HepG2 (cell line): Measurements from ENCODE around the gene ENKUR. TPM values are rescaled to one million over a fixed set of nuclear protein-coding genes. Genes with fewer than 3 reads are reported as not detected.

ENCODE experiments used
- BCL6 ChIP-seq: IDR thresholded peaks from 2 replicates; pipeline ENCODE4 v1.6.1; 2016; ENCODE audit warnings: missing genetic modification reagents, missing compliant biosample characterization
- CHD4 ChIP-seq: fragments of 200-600 bp; sonication (generic); IDR thresholded peaks from 2 replicates; pipeline ENCODE4 v1.7.0; 2017; ENCODE audit warnings: mild to moderate bottlenecking, low read length, borderline replicate concordance
- GTF2F1 ChIP-seq: fragments of 150-350 bp; IDR thresholded peaks from 2 replicates; pipeline ENCODE4 v1.6.1; 2014; ENCODE audit warnings: low read length
- MED1 ChIP-seq: sonication (generic); formaldehyde crosslinking; IDR thresholded peaks from 2 replicates; pipeline ENCODE4 v1.4.0; 2020; ENCODE audit warnings: missing genetic modification reagents
- MED8 ChIP-seq: sonication (generic); formaldehyde crosslinking; IDR thresholded peaks from 2 replicates; pipeline ENCODE4 v1.8.1; 2023; ENCODE audit warnings: mild to moderate bottlenecking, missing genetic modification reagents; ENCODE audit not compliant: insufficient replicate concordance
- MTF1 ChIP-seq: sonication (generic); formaldehyde crosslinking; IDR thresholded peaks from 2 replicates; pipeline ENCODE4 v1.5.0; 2020; ENCODE audit warnings: missing genetic modification reagents
- NFKBIZ ChIP-seq: IDR thresholded peaks from 2 replicates; pipeline ENCODE4 v1.6.1; 2018; ENCODE audit warnings: missing genetic modification reagents, missing compliant biosample characterization
- RNF2 ChIP-seq: fragments of 450-650 bp; conservative IDR thresholded peaks from 2 replicates; pipeline ENCODE4 v1.6.1; 2016; ENCODE audit warnings: low read depth
- SKI ChIP-seq: fragments of 450-650 bp; IDR thresholded peaks from one replicate; pipeline ENCODE4 v1.6.1; 2018; ENCODE audit warnings: mild to moderate bottlenecking; ENCODE audit not compliant: partially characterized antibody
- ZFY ChIP-seq: sonication (generic); formaldehyde crosslinking; IDR thresholded peaks from 2 replicates; pipeline ENCODE4 v1.4.0; 2020; ENCODE audit warnings: missing genetic modification reagents
- ZNF10 ChIP-seq: sonication (generic); formaldehyde crosslinking; IDR thresholded peaks from 2 replicates; pipeline ENCODE4 v1.4.0; 2020; ENCODE audit warnings: mild to moderate bottlenecking, low read depth, missing genetic modification reagents, borderline replicate concordance
- ZNF121 ChIP-seq: sonication (generic); formaldehyde crosslinking; IDR thresholded peaks from 2 replicates; pipeline ENCODE4 v1.5.0; 2020; ENCODE audit warnings: mild to moderate bottlenecking, missing genetic modification reagents
- polyA plus RNA-seq, 8 experiments: library from polyadenylated mRNA; depleted of rRNA in 3 of 8; stranded (reverse) in 7 of 8; unstranded in 1 of 8; fragments of >200 nt; fragmentation: Illumina TruSeq in 4 of 8; extraction: Trizol in 4 of 8; gene quantifications; 2 replicates each; pipeline versions ENCODE4 v1.2.1 to v1.2.3, GENCODE V29; 2011 to 2016; ENCODE audit warnings: low read depth in 4 of 8, missing spikeins in 1 of 8, mixed read lengths in 1 of 8; ENCODE audit not compliant: insufficient read depth in 1 of 8
- total RNA-seq, 5 experiments: library from RNA; depleted of rRNA; stranded (reverse); fragments of >200 nt; fragmentation: Illumina TruSeq; extraction: Trizol; gene quantifications; 2 replicates each; pipeline ENCODE4 v1.2.3, GENCODE V29; 2016; ENCODE audit warnings: low read depth in 1 of 5
- TF ChIP-seq, protein P1 (sequence below): IDR thresholded peaks from 2 replicates; pipeline ENCODE4 v1.6.1; 2018; ENCODE audit warnings: missing genetic modification reagents
- TF ChIP-seq, protein P2 (sequence below): fragments of 450-650 bp; IDR thresholded peaks from 2 replicates; pipeline ENCODE4 v1.6.1; 2017
- TF ChIP-seq, protein P3 (sequence below): sonication (generic); formaldehyde crosslinking; IDR thresholded peaks from 2 replicates; pipeline ENCODE4 v1.9.0; 2021; ENCODE audit warnings: missing genetic modification reagents, borderline replicate concordance
- TF ChIP-seq, protein P4 (sequence below): sonication (generic); formaldehyde crosslinking; IDR thresholded peaks from 2 replicates; pipeline ENCODE4 v1.5.1; 2020; ENCODE audit warnings: mild to moderate bottlenecking, missing genetic modification reagents, moderate library complexity
- TF ChIP-seq, protein P5 (sequence below): sonication (generic); formaldehyde crosslinking; IDR thresholded peaks from 2 replicates; pipeline ENCODE4 v1.9.0; 2022; ENCODE audit warnings: missing genetic modification reagents, mild to moderate bottlenecking, borderline replicate concordance
- TF ChIP-seq, protein P6 (sequence below): sonication (generic); formaldehyde crosslinking; IDR thresholded peaks from 2 replicates; pipeline ENCODE4 v1.4.0; 2020; ENCODE audit warnings: missing genetic modification reagents
- TF ChIP-seq, protein P7 (sequence below): sonication (generic); formaldehyde crosslinking; IDR thresholded peaks from 2 replicates; pipeline ENCODE4 v1.8.1; 2022; ENCODE audit warnings: mild to moderate bottlenecking, missing genetic modification reagents

ENKUR gene
- total and polyA plus RNA-seq, 2 of the 13 experiments (the other 11 are each of a cell fraction or from before 2014, with no cell fraction given): 0.15 TPM

DNA sequence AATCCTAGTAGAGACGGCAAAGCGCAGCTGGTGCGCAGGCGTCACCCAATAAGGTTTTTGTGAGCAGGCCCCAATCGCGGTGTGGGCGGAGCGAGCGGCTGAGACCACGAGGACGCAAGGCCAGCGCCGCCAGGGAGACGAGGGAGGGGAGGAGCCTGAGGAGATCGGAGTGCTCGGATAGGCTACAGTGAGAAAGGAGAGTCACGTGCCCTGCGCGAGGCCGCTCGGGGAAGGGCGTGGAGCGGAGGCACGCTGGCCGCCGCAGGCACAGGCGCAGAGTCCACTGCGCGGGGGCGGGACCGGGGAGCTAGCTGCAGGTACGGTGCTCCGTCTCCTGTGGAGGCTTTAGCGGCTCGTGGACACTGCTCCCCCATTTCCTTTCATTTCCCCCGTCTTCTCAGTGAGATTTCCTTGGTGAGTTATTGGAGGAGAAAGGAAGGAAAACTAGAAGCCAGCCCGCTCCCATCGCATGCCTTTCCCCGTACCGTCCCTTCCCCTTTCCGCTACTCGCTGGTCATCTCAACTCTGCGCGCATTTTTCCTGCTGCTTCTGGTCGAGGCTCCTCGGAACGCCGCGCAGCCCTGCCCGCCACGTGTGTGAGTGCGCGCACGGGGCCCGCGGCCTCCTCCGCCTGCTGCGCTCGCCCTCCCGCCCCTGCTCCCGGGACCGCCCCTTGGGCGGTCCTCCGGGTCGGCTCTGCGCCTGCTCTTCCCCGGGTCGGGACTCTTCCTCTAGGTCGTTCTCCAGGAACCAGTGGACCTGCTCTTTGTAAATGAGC lies 607 bp upstream of the ENKUR start, which contains the start of gene THNSL1 (continued):
- TF ChIP-seq, protein P1, sequence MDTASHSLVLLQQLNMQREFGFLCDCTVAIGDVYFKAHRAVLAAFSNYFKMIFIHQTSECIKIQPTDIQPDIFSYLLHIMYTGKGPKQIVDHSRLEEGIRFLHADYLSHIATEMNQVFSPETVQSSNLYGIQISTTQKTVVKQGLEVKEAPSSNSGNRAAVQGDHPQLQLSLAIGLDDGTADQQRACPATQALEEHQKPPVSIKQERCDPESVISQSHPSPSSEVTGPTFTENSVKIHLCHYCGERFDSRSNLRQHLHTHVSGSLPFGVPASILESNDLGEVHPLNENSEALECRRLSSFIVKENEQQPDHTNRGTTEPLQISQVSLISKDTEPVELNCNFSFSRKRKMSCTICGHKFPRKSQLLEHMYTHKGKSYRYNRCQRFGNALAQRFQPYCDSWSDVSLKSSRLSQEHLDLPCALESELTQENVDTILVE (CRISPR knock-in tag): peak; percentile 76; the same call in 1 of the 2 replicates
- TF ChIP-seq, protein P2, sequence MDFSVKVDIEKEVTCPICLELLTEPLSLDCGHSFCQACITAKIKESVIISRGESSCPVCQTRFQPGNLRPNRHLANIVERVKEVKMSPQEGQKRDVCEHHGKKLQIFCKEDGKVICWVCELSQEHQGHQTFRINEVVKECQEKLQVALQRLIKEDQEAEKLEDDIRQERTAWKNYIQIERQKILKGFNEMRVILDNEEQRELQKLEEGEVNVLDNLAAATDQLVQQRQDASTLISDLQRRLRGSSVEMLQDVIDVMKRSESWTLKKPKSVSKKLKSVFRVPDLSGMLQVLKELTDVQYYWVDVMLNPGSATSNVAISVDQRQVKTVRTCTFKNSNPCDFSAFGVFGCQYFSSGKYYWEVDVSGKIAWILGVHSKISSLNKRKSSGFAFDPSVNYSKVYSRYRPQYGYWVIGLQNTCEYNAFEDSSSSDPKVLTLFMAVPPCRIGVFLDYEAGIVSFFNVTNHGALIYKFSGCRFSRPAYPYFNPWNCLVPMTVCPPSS: no peak
- TF ChIP-seq MTF1 (CRISPR knock-in tag): peak; percentile 94
- TF ChIP-seq MED8 (CRISPR knock-in tag): no peak
- TF ChIP-seq, protein P3, sequence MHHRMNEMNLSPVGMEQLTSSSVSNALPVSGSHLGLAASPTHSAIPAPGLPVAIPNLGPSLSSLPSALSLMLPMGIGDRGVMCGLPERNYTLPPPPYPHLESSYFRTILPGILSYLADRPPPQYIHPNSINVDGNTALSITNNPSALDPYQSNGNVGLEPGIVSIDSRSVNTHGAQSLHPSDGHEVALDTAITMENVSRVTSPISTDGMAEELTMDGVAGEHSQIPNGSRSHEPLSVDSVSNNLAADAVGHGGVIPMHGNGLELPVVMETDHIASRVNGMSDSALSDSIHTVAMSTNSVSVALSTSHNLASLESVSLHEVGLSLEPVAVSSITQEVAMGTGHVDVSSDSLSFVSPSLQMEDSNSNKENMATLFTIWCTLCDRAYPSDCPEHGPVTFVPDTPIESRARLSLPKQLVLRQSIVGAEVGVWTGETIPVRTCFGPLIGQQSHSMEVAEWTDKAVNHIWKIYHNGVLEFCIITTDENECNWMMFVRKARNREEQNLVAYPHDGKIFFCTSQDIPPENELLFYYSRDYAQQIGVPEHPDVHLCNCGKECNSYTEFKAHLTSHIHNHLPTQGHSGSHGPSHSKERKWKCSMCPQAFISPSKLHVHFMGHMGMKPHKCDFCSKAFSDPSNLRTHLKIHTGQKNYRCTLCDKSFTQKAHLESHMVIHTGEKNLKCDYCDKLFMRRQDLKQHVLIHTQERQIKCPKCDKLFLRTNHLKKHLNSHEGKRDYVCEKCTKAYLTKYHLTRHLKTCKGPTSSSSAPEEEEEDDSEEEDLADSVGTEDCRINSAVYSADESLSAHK (CRISPR knock-in tag): no peak
- peak; percentile 57 for TF ChIP-seq ZNF121 (CRISPR knock-in tag)
- TF ChIP-seq RNF2: peak; percentile 94
- peak; percentile 92 for TF ChIP-seq ZFY (CRISPR knock-in tag)
- TF ChIP-seq NFKBIZ (CRISPR knock-in tag): no peak
- peak; percentile 33; the same call in 1 of the 2 replicates for TF ChIP-seq BCL6 (CRISPR knock-in tag)
- TF ChIP-seq, protein P4, sequence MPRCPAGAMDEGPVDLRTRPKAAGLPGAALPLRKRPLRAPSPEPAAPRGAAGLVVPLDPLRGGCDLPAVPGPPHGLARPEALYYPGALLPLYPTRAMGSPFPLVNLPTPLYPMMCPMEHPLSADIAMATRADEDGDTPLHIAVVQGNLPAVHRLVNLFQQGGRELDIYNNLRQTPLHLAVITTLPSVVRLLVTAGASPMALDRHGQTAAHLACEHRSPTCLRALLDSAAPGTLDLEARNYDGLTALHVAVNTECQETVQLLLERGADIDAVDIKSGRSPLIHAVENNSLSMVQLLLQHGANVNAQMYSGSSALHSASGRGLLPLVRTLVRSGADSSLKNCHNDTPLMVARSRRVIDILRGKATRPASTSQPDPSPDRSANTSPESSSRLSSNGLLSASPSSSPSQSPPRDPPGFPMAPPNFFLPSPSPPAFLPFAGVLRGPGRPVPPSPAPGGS (CRISPR knock-in tag): peak; percentile 96; the same call in 1 of the 2 replicates
- no peak for TF ChIP-seq ZNF10 (CRISPR knock-in tag)
- no peak for TF ChIP-seq SKI
- peak; percentile 46 for TF ChIP-seq MED1 (CRISPR knock-in tag)
- TF ChIP-seq, protein P5, sequence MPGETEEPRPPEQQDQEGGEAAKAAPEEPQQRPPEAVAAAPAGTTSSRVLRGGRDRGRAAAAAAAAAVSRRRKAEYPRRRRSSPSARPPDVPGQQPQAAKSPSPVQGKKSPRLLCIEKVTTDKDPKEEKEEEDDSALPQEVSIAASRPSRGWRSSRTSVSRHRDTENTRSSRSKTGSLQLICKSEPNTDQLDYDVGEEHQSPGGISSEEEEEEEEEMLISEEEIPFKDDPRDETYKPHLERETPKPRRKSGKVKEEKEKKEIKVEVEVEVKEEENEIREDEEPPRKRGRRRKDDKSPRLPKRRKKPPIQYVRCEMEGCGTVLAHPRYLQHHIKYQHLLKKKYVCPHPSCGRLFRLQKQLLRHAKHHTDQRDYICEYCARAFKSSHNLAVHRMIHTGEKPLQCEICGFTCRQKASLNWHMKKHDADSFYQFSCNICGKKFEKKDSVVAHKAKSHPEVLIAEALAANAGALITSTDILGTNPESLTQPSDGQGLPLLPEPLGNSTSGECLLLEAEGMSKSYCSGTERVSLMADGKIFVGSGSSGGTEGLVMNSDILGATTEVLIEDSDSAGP: peak; percentile 92
- TF ChIP-seq, protein P6, sequence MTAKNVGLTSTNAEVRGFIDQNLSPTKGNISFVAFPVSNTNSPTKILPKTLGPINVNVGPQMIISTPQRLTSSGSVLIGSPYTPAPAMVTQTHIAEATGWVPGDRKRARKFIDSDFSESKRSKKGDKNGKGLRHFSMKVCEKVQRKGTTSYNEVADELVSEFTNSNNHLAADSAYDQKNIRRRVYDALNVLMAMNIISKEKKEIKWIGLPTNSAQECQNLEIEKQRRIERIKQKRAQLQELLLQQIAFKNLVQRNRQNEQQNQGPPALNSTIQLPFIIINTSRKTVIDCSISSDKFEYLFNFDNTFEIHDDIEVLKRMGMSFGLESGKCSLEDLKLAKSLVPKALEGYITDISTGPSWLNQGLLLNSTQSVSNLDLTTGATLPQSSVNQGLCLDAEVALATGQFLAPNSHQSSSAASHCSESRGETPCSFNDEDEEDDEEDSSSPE (CRISPR knock-in tag): peak; percentile 82
- no peak; the same call in 1 of the 2 replicates for TF ChIP-seq CHD4
- TF ChIP-seq, protein P7, sequence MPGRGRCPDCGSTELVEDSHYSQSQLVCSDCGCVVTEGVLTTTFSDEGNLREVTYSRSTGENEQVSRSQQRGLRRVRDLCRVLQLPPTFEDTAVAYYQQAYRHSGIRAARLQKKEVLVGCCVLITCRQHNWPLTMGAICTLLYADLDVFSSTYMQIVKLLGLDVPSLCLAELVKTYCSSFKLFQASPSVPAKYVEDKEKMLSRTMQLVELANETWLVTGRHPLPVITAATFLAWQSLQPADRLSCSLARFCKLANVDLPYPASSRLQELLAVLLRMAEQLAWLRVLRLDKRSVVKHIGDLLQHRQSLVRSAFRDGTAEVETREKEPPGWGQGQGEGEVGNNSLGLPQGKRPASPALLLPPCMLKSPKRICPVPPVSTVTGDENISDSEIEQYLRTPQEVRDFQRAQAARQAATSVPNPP: peak; percentile 81; the same call in 1 of the 2 replicates
- no peak; the same call in 1 of the 2 replicates for TF ChIP-seq GTF2F1
